OCI-LY7 (cell line): ENCODE results near the gene ZNF202. TPM values are rescaled to one million over a fixed set of nuclear protein-coding genes. Genes with fewer than 3 reads are reported as not detected.

Source experiments
- BruUV-seq: library from RNA; stranded (reverse); fragments of 400-500 nt; replicated peaks from 2 replicates; lab custom pipeline; 2021; lab: Mats Ljungman, UMichigan
- CTCF ChIA-PET: fragments of 300-600 bp; sonication (Branson Sonifier 250); formaldehyde crosslinking; loops from one replicate; lab custom pipeline; 2022; ENCODE audit warnings: antibody characterized with exemption; ENCODE audit not compliant: unreplicated experiment; lab: Charles Lee
- POLR2A ChIA-PET: fragments of 300-600 bp; sonication (Branson Sonifier 250); formaldehyde crosslinking; loops from one replicate; lab custom pipeline; 2022; ENCODE audit warnings: antibody characterized with exemption; lab: Charles Lee
- DNase-seq: peaks from one replicate; pipeline ENCODE4 v3.0.0-alpha.2; 2015; ENCODE audit warnings: low spot score
- H2AFZ ChIP-seq: fragments of 200-600 bp; sonication (generic), shearing (Covaris generic); 2 replicates; pipeline ENCODE4 v1.6.1; 2014; ENCODE audit warnings: mild to moderate bottlenecking, antibody characterized with exemption, low read length, moderate library complexity
- H3K27ac ChIP-seq: fragments of 200-600 bp; sonication (generic); 2 replicates; pipeline ENCODE4 v1.5.1; 2014; ENCODE audit warnings: mixed run types, low read depth, mild to moderate bottlenecking, moderate library complexity, low read length, inconsistent platforms; ENCODE audit not compliant: poor library complexity, severe bottlenecking
- H3K36me3 ChIP-seq: fragments of 200-600 bp; sonication (generic); 2 replicates; pipeline ENCODE4 v1.6.1; 2014; ENCODE audit warnings: mild to moderate bottlenecking, antibody characterized with exemption, low read length, moderate library complexity, mixed read lengths; ENCODE audit not compliant: insufficient read depth
- H3K4me1 ChIP-seq: fragments of 200-600 bp; sonication (generic); 2 replicates; pipeline ENCODE4 v1.5.1; 2014; ENCODE audit warnings: mild to moderate bottlenecking, low read length; ENCODE audit not compliant: insufficient read depth, poor library complexity, severe bottlenecking
- H3K4me2 ChIP-seq: fragments of 200-600 bp; sonication (generic); 2 replicates; pipeline ENCODE4 v1.6.1; 2014; ENCODE audit warnings: mild to moderate bottlenecking, low read length
- H3K4me3 ChIP-seq: fragments of 200-600 bp; sonication (generic); 2 replicates; pipeline ENCODE4 v1.5.1; 2014; ENCODE audit warnings: mild to moderate bottlenecking, low read depth, low read length; ENCODE audit not compliant: poor library complexity, severe bottlenecking
- H3K79me2 ChIP-seq: fragments of 200-600 bp; sonication (generic); 2 replicates; pipeline ENCODE4 v1.6.1; 2016; ENCODE audit warnings: low read depth, mild to moderate bottlenecking, low read length, moderate library complexity, mixed read lengths; ENCODE audit not compliant: insufficient read depth
- H3K9me2 ChIP-seq: fragments of 200-600 bp; sonication (generic); 2 replicates; pipeline ENCODE4 v1.6.1; 2016; ENCODE audit warnings: mild to moderate bottlenecking, low read length, mixed read lengths; ENCODE audit not compliant: insufficient read depth
- H3K9me3 ChIP-seq: fragments of 200-600 bp; sonication (generic); 2 replicates; pipeline ENCODE4 v1.6.1; 2014; ENCODE audit warnings: mild to moderate bottlenecking, mixed run types, low read length, mixed read lengths
- H4K20me1 ChIP-seq: fragments of 200-600 bp; sonication (generic); 2 replicates; pipeline ENCODE4 v1.6.1; 2014; ENCODE audit warnings: mild to moderate bottlenecking, antibody characterized with exemption, low read length, moderate library complexity, mixed read lengths; ENCODE audit not compliant: insufficient read depth
- EZH2phosphoT487 ChIP-seq: fragments of 200-600 bp; sonication (generic); IDR thresholded peaks from 2 replicates; pipeline ENCODE4 v1.6.1; 2018; ENCODE audit warnings: low read depth, borderline replicate concordance, mild to moderate bottlenecking, mixed run types, antibody characterized with exemption, low read length, moderate library complexity, mixed read lengths
- intact Hi-C: fragments of 100-400 bp; cut with micrococcal nuclease; formaldehyde crosslinking; loops from one replicate; pipeline ENCODE4 v1.10.0; 2022; ENCODE audit not compliant: unreplicated experiment
- total RNA-seq, 2 experiments: library from RNA; depleted of rRNA in 1 of 2; stranded (reverse); fragments of >200 nt in 1 of 2; shearing (Covaris generic) in 1 of 2; gene quantifications; 2 replicates each; pipeline ENCODE4 v1.2.3, GENCODE V29; 2014 to 2022
- TF ChIP-seq, protein P1 (sequence below): fragments of 200-600 bp; sonication (generic); conservative IDR thresholded peaks from 2 replicates; pipeline ENCODE4 v1.5.1; 2014; ENCODE audit warnings: mild to moderate bottlenecking, antibody characterized with exemption, low read length, moderate library complexity, mixed read lengths

Gene ZNF202
- total RNA-seq, 2 experiments from 2014 or later, result 15.5 to 19.6 TPM

DNA sequence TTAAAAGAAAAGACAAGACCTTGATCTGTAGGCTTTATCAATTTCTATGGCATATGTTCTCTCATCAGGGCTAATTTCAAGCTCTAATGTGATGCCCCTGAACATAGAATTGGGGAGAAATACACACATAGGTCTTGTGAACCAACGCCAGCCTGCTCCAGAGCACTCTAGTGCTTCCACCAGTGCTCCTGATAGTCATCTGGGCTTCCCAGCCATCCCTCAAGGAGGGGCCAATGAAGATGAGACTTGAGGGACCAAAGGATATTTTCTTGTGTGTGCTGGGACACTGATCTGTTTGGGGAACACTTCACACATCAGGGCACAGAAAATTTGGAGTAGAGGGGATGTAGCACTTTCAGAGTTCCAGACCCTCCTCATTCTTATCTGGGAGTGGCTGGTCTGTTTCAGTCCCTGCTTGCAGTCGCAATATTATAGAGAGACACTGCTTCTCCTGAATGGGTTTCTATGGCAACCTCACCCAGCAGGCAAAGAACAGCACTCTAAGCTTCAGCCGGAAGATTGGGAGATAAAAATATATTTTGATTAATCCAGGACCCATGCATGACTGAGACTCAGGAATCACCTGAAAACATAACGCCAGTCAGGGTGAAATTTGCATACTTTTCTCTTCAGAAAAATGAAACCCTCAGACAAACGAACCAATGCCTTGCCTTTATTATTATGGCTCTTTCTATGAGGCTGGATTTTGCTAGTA is 58.6 kb downstream of the ZNF202 start:
- ChIA-PET CTCF (no interaction called here), POLR2A (no interaction called here)
- peaks cover 4% of the 10 kb centered on the region for H3K4me1 ChIP-seq
- intact Hi-C loops, result no loop called here
- no peaks in the 10 kb centered on the region for H3K9me2 ChIP-seq
- H3K4me2 ChIP-seq, result no peak overlapping the region
- no peaks in the 10 kb centered on the region for H3K36me3 ChIP-seq
- H3K79me2 ChIP-seq, result no peaks in the 10 kb centered on the region
- no peaks in the 10 kb centered on the region for H4K20me1 ChIP-seq
- no TSS peak for BruUV-seq
- no peak overlapping the region for H3K4me3 ChIP-seq
- DNase-seq, result no peak
- TF ChIP-seq, protein P1, sequence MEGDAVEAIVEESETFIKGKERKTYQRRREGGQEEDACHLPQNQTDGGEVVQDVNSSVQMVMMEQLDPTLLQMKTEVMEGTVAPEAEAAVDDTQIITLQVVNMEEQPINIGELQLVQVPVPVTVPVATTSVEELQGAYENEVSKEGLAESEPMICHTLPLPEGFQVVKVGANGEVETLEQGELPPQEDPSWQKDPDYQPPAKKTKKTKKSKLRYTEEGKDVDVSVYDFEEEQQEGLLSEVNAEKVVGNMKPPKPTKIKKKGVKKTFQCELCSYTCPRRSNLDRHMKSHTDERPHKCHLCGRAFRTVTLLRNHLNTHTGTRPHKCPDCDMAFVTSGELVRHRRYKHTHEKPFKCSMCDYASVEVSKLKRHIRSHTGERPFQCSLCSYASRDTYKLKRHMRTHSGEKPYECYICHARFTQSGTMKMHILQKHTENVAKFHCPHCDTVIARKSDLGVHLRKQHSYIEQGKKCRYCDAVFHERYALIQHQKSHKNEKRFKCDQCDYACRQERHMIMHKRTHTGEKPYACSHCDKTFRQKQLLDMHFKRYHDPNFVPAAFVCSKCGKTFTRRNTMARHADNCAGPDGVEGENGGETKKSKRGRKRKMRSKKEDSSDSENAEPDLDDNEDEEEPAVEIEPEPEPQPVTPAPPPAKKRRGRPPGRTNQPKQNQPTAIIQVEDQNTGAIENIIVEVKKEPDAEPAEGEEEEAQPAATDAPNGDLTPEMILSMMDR, result no peak
- TF ChIP-seq EZH2phosphoT487, result no peak
- no peak overlapping the region for H2AFZ ChIP-seq
- no peaks in the 10 kb centered on the region for H3K9me3 ChIP-seq
- H3K27ac ChIP-seq, result no peak overlapping the region

DNA sequence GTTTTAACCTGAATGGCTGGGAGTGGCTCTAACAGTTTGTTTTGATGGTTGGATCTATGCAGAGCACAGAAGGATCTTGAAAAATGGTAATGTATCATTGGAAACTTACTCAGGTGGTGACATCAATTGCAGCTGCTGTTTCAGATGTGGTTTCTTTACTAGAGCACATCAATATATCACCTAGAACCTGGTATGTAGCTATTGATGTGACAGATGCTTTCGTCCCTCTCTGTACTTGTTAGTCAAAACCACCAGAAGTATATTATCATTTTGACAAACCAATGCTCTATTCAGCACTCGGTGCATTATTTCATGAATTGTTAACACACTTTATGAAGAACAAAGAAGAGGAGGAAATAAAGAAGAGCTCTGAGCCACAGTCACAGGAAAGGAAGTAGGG is 60.4 kb downstream of the ZNF202 start:
- intact Hi-C loops, result no loop called here
- POLR2A ChIA-PET, result interaction anchor here (0.6 to 0.9 kb wide), 2 partner anchors 28 to 775 kb away, joined by 3 read pairs; no protein-coding TSS in a partner anchor
- CTCF ChIA-PET, result no interaction called here

DNA sequence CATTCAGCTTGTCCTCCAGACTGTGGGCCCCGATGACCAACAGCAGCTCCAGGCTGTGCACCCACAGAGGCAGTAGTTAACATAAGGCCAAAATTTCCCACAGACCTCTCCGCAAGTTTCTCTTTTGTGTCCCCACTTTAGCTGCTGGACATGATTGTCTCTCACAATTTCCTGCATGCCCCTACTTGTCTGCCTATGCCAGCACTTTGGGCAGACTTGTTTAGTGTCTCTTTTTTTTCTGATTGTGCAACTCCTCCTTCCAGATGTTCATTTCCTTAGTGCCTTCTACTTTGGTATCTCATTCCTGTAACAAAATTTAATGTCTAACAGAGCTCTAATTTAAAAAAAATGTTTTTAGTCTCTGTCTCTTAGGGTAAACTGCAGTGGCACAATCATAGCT is 63.2 kb downstream of the ZNF202 start:
- Histone ChIP-seq H3K9me3 (no peaks in the 10 kb centered on the region), H3K9me2 (no peaks in the 10 kb centered on the region), H3K4me1 (peaks cover under 1% of the 10 kb centered on the region), H3K27ac (no peak overlapping the region), H3K79me2 (no peaks in the 10 kb centered on the region), H4K20me1 (no peaks in the 10 kb centered on the region), H2AFZ (no peak overlapping the region), H3K4me3 (no peak overlapping the region), H3K36me3 (no peaks in the 10 kb centered on the region), H3K4me2 (no peak overlapping the region)
- ChIA-PET CTCF (no interaction called here), POLR2A (no interaction called here)
- no TSS peak for BruUV-seq
- no peak for DNase-seq
- intact Hi-C loops, result no loop called here
- TF ChIP-seq, protein P1, result no peak
- no peak for TF ChIP-seq EZH2phosphoT487

More for the DNA sequence above, 60.4 kb downstream of the ZNF202 start:
- Histone ChIP-seq H3K27ac (no peak overlapping the region), H3K79me2 (no peaks in the 10 kb centered on the region), H3K36me3 (no peaks in the 10 kb centered on the region), H3K9me3 (no peaks in the 10 kb centered on the region), H3K4me1 (peaks cover 4% of the 10 kb centered on the region), H3K4me3 (no peak overlapping the region), H4K20me1 (no peaks in the 10 kb centered on the region), H2AFZ (no peak overlapping the region), H3K9me2 (no peaks in the 10 kb centered on the region), H3K4me2 (no peak overlapping the region)
- no peak for DNase-seq
- TF ChIP-seq, protein P1, result no peak
- no peak for TF ChIP-seq EZH2phosphoT487
- no TSS peak for BruUV-seq
